NOMO-1 (cell line): Measurements from ENCODE around the gene PSME3IP1.
A peak's percentile ranks its signal among the peaks of the same experiment; 100 is the strongest.

Experiments
- DNase-seq, 2 experiments: peaks; one replicate each; lab custom pipeline; 2025; ENCODE audit not compliant: unreplicated experiment in 2 of 2; lab: John Stamatoyannopoulos, UW

Gene PSME3IP1

DNA sequence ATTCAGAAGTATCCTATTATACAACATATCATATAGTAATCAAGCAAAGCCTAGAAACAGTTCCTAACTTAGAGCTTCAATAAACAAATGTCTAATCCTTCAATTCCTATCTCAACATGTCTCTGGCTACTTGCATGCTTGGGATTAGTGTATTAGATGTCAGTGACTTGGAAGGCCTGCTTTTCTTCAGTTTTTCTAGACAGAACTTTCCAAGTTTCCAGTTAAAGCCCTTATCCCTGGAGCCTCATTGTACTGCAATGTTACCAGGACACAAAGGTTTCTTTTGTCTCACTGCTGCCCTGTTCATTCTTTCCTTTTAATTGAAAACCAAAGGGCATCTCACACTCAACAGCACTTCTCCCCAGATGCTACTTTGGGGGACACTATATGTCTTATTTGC, 16.5 kb downstream of the PSME3IP1 start:
- DNase-seq = no peak

DNA sequence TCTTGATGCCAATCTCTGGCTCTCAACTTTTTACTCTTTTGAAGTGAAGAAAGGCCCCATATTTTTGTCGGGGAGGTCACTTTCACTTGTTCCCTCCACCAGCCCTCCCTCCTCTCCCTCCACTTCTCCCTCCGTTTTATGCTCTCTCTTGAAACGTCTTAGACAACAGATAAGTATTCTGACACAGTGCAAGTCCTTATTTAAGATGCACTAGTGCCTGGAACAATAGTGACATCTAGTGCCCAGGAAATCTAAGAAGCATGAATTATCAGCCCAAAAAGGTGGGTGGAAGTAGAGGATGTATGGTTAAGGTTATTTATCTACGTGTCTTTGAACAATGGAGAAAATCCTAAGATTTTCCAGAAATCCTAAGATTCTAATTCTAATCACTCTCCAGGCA, 17.9 kb downstream of the PSME3IP1 start:
- DNase-seq = peak; percentile 62 to 83

DNA sequence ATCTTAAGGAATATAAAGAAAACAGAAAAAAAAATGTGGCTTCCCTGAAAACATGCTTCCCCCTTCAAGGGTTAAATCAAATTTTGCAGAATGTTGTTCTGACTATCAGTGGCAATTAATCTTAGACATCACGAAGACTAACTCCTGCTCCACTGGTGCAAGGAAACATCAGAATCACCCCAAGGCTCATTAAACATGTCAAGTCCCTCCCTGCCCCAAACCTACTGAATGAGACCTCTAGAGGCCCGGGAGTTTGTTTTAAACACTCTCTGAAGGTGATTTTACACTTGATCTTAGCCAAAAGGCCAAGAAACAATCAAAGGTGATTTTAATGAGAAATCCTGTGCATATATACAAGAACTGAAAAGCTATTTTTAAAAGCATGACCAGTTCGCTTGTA, 18.3 kb downstream of the PSME3IP1 start:
- no peak for DNase-seq

DNA sequence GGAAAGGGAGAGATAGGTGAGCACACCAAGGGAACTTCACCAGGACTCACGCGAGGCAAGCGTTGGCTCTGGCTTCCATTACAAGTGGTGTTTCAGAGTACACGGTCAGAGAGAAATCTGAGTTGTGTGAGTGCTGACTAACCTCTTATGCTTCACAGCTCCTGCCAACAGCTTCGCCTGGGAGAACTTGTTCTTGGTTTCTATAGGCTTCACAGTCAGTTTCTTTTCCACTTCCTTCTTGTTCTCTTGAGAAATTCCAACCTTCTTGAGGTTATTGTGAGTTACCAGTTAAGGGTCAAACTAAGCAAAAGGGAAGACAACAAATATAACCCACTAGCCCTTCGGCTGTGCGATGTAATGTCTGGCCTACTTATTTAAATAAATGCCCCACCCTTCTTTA, 18.9 kb downstream of the PSME3IP1 start:
- peak; percentile 16 to 53 for DNase-seq

DNA sequence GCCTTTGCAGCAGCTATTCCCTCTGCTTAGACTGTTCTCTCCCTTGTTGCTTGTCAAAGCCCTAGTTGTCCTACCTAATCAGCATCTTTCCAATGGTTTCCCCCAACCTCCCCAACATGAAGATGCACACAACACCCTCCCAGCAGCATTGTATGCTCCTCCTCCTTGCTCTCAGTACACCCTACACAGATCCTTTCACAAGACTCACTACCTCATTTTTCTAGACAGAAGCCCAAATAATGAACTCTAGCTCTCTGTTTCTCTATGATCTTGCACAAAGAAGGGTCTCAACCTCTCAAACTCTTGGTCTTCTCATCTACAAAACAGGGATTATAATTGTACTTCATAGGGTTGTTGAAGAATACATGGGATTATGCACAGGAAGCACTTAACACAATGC, 19.4 kb downstream of the PSME3IP1 start:
- no peak for DNase-seq

DNA sequence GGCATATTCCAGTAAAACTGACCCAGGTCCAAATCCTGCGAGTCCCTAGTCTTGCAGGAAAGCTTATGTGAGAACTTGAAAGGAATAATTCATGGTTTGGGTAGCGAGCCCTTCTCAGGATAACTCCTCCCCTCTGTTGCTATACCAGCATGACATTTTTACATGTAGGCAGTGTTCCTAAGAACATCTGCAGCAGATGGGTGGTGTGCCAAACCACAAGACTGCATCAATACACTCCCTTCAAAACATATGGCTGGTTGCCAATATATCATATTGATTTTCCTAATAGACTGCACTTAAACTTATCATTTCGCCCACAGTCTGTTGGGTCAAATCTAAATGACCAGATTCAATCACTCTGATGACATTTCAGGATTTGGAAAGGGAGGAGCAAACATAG, 19.9 kb downstream of the PSME3IP1 start:
- no peak for DNase-seq

DNA sequence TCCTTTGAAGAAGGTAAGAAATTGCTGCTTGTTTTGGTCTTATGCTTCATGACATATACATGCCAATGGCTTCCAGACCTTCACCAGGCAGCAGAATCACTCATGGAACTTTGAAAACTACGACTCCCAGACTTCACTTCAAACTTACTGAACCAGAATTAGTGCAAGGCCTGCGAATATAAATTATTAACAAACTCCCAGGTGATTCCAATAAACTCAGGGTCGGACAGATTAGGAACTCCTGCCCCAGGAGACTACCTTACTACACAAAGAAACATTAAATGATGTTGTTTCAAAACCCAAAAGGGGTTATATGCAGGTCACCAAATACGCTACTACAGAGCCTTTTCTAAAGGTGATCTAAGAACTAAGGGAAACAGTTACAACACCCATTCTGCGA, 20.4 kb downstream of the PSME3IP1 start:
- no peak for DNase-seq

DNA sequence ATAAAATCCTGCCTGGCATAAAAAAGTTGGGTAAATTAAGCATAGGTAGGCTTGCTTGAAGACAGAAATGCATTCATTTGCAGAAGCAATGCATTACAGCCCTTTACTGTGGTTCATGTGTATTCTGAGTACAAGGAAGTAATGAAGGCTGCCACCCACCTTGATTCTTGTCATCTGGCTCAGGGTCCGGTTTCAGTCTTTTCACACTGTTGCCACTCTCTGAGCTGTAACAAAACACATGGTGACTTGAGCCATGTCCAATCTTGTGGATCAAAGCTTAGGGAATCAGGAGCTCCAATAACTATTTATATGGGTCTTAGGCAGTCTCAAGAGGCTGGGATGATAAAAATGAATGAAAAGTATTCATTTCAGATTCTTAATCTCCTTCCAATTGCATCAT, 22.0 kb downstream of the PSME3IP1 start:
- no peak for DNase-seq

DNA sequence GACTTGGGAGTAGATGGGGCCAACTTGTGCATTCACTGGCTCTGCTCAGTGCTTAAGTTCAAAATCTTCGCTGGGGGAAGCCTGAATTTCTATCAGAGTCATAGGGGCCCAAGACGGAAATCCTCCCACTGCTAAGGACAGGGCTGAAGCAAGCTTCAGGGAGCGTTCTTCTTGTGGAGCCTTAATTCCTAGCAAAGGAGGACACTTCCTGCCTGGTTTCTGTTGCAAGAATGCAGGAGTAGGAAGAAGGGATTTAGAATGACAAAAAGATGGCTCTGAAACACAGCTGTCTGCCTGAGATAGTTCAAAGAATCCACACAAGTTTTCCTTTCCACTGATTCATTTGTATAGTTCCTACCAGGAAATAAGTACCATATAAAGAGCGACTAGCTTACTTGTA, 26.4 kb downstream of the PSME3IP1 start:
- DNase-seq = no peak

DNA sequence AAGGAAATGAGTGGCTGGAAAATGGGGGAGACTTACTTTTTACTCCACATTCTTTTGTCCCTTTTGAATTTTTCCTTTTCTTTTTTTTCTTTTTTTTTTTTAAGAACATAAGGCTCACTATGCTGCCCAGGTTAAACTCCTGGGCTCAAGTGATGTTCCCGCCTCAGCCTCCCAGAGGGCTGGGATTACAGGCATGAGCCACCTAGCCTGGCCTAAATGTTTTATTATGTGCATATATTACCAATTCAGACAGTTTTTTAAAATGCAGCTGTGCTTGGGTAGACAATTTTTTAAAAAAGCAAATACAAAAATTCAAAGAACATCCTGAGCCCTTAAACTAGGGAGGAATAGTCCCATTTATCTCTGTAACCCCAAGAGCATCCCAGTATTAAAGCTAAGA, 28.3 kb downstream of the PSME3IP1 start:
- DNase-seq = no peak

DNA sequence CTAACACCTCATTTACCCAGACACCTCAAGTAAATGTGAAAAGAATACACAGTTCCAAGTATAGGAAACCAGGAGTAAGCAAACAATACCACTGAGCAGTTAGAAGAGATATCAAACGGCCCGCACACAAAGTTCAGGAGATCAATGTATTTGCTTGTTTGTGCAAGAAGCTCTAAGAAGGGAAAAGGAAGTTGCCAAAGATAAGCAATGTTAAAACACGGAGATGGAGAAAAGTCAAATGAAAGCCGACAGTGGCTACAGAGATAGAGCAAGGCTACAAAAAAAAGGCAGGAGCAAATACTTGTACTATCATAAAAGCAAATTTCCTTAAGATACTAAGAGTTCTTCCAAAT, 29.5 kb downstream of the PSME3IP1 start:
- DNase-seq = no peak

DNA sequence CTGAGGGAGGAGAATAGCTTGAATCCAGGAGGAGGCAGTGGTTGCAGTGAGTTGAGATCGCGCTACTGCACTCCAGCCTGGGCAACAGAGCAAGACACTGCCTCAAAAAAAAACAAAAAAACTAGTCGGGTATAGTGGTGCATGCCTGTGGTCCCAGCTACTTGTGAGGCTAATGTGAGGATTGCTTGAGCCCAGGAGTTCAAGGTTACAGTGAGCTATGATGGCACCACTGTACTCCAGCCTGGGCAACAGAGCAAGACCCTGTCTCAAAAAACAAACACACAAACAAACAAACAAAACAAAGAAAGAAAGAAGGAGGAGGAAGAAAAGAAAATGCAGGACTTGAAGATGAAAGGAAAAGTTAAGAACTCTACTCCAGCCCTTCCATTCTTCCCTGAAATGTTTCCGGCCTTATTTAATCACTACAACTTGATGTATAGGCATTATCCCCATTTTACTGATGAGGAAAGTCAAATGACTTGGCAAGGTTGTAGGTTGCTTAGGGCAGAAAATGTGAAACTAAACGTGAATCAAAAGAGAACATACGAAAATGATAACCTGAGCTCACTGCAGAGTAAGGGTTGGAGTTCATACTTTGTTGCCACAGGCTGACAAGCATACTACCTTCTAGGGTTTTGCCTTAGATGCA, 30.0 kb downstream of the PSME3IP1 start:
- no peak for DNase-seq

DNA sequence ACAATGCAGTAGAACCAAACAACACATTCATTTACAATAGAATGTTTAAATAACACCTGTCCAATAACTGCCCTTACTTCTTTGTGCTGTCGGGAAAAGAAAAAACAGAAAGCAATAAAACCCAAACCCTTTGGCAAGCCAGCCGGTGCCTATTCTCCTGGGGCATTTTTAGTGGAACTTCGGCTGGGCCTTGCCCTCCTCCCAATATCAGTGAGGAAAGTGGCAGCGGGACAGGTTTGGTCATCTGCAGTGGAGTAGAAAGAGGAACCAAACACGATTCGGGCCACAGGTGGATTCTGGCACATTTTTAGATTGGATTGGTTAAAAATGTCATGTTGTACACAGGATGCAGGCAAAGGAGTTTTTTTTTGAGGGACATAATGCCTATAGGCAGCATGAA, 32.0 kb downstream of the PSME3IP1 start:
- no peak for DNase-seq

DNA sequence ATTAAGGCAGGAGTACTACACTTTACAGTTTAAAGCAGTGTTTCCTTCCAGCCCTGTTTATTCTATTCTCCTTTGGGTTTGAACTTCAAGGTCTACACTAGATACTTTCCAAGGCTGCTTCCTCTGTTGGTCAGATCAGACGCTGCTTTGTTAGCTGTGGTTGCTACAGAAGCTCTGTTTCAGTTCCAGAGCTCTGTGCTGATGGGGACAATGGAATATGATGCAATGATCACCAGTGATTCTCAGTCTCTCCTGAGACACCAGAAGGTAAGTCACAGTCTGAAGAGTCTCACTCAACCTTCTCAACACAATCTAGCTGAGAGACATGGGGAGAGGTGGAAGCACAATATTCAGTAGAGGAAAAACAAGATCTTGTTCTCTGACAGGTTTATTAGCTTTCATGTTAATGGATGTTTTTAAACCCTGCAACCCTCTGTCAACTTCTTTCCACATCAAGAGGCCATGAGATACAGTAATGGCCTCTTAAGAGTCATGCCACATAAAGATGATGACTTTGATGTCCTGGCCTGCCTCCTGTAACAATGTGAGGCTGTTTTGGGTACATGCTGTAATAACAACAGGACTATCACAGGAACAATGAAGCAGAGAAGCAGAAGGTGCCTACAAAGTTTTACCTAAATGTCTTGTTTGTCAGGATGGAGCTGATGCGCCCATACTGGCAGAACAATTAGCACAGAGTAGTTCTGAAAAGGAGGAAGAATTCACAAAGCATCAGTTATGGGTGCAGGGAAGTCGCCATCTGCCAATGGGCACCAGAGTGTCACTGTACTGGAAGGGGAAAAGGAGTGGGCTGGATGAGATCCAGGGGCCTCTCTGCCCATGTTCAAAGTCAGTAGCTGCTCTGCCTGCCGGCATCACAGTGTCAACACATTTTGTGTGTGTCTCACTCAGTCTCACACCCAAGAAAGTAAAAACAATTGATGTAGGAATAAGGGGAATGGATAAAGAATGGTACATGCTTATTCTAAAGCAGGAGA, 33.4 kb downstream of the PSME3IP1 start:
- no peak for DNase-seq

DNA sequence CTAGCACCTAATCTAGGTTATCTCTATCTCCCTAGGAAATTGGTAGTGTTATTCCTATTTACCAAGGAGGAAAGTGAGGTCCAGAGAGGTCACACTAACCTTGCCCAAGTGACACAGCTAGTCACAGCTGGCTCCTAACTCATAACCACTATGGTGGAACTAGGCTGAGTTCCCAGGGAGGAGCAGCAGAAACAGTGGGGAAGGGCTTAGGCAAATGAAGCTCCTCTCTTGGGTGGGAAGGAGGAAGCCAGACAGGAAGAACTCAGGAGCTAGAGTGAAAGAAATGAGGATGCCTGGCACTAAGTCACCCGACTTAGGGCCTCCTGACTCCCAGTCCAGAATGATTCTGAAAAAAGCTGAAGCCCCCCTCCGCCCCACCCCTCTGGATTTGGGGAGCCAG, 34.5 kb downstream of the PSME3IP1 start:
- no peak for DNase-seq

DNA sequence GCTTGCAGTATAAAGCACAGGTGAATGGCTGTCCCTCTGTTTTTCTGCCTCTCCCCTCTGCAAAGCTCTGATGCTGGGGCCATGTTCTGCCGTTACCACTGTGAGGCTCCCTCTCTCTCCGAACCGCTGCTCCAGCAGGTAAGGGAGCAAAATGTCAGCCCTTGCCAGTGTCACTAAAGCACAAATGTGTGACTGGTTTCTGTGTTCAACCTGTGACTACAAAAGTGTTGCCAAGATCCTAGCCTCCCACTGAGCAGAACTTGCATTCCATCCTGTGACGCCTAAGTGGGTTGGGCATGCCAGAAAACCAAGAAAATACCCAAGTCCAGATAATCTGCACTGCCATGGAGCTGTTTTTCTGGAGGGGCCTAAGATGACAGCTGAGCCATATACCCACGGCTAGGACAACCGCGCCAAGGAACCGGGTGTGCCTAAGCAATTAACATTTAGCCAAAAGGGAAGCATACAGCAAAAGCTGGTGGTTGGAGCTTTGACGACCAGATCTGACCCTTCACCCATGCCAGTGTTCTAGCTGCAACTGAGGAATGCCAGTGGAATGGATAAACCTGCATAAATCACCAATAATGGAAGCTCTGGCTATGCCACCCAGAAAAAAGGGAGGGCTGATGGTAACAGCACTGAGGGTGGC, 35.0 kb downstream of the PSME3IP1 start:
- DNase-seq = no peak

DNA sequence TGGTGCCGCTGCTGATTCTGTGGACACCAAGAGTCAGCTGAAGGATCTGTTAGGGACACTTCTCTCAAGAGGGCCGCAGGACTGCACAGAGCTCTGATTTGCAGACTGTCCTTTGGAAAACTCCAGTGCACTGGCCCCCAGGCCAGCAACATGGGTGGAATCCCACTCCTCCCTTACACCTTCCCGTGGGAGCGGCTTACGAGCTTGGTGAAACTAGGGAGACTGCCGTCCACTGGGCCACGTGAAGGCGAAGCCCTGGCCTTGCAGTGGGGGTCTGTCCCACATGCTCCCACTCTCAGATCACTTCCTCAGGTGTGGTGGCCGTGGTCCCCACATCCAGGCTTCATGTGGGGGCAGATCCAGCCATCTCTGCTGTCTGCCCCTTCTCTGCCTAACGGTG, 36.4 kb downstream of the PSME3IP1 start:
- no peak for DNase-seq

DNA sequence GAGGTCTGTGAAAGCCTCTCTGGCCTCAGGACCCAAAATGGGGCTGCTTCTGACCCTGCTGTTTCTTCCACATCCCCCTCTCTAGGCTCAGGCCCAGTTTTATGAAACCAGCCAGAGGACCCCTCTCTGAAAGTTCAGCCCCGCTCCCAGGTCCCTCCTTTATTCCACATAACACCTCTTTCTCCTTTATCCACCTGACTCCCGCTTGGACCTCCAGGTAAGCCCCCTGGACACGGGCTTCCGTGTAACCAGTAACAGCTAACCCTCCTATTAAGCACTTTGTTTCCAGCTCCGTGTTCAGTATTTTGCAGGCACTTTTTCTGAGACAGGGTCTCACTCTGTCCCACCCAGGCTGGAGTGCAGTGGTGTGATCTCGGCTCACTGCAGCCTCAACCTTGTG, 37.4 kb downstream of the PSME3IP1 start:
- no peak for DNase-seq

DNA sequence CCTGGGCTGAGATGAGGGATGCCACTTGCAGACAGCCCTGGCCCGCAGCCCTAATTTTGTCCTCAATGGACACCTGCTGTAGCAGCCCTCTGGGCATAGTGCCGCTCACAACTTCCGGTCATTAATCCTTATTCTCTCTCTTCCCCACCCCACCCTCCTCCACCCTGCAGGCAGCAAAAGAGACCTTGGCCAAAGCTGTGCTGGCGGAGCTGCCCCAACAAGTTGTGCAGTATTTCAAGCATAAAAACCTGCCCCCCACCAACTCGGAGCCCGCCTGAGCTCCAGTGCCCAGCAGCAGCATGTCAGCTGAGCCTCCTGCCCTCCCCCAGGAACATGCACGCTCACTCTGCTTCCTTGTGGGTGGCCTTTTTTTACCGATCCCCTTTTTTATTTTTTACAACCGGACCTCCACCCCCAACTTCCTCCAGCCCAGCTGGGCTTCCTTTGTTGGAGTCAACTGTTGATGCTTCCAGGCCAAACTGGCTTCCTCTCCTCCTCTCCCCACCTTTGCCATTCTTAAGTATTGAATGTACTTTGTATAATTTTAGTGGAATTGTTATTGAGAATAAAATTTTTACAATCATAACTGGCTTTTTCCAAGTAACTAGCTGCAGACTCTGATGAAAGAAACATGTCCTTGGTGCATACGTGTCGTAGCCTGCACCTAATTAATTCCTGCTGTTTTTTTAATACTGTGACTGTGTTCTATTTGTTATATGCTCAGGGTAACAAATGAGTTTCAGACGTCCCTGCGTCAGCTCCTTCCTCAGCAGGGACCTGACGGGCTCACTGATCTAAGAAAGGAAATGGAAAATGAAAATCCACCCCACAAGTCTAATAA, 38.2 kb downstream of the PSME3IP1 start:
- peak; percentile 29 to 37 for DNase-seq

DNA sequence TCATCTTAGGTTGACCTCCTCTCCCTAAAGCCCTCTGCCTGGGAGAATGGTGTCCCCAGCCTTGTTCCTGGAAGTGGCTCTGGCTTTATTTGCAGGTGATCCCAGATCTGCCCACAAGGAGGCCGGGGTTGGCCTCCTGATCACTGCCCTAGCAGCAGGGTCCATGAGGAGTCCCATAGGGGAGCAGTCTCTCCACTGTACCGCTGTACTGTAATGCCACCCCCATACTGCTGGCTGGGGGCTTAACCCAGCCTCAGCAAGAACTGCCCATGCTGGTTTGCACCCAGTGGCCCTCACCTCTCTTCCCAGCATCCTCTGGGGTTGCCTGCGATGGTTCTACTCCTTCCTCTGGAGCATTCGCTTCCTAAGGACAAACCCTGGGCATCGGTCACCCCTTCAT, 39.1 kb downstream of the PSME3IP1 start:
- no peak for DNase-seq
